Gastrocnemius medialis (tissue), 4 donors: Measurements from ENCODE around the gene HAPSTR1.

Experiments used
- POLR2A ChIP-seq, 2 donors: fragments of 450-650 bp; IDR thresholded peaks; one replicate each; pipeline ENCODE4 v1.6.1; 2017; ENCODE audit warnings: antibody characterized with exemption in 2 of 2, mild to moderate bottlenecking in 2 of 2, moderate library complexity in 2 of 2
- TF ChIP-seq, protein P1 (sequence below), 5 experiments: fragments of 450-650 bp in 3 of 5; fragments of 200-600 bp in 2 of 5; sonication (generic) in 2 of 5; IDR thresholded peaks in 4 of 5; conservative IDR thresholded peaks in 1 of 5; 1 replicate in 4 of 5; 2 replicates in 1 of 5; pipeline ENCODE4 v1.5.1; 2016 to 2019; ENCODE audit warnings: antibody characterized with exemption in 5 of 5, mild to moderate bottlenecking in 3 of 5, moderate library complexity in 3 of 5

DNA sequence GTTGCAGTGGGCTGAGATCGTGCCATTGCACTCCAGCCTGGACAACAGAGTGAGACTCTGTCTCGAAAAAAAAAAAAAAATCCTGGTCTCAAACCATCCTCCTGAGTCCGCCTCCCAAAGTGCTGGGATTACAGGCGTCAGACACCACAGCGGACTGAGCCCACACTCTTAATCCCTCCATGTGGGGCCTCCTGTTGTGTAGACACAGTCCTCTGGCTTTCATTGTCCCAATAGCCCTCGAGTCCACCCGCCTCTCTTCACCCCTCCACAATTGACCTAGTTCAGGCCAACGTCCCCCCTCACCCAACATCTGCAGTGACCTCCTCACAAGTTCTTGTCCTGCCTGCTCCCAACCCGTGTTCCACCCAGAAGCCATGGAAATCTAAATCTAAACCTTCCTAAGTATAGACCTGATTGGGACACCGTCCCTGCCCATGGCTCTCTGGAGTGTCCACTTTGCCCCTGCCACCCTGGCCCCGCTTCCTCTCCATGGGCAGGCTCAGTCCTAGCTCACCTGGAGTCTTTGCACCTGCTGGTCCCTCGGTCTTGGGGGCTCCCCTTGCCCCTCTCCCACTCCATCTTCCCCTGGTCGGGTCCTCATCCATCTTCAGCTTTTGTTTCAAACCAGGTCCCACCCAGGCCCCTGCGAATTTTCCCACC lies 46.7 kb downstream of the HAPSTR1 start:
- TF ChIP-seq, protein P1, sequence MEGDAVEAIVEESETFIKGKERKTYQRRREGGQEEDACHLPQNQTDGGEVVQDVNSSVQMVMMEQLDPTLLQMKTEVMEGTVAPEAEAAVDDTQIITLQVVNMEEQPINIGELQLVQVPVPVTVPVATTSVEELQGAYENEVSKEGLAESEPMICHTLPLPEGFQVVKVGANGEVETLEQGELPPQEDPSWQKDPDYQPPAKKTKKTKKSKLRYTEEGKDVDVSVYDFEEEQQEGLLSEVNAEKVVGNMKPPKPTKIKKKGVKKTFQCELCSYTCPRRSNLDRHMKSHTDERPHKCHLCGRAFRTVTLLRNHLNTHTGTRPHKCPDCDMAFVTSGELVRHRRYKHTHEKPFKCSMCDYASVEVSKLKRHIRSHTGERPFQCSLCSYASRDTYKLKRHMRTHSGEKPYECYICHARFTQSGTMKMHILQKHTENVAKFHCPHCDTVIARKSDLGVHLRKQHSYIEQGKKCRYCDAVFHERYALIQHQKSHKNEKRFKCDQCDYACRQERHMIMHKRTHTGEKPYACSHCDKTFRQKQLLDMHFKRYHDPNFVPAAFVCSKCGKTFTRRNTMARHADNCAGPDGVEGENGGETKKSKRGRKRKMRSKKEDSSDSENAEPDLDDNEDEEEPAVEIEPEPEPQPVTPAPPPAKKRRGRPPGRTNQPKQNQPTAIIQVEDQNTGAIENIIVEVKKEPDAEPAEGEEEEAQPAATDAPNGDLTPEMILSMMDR (IDR thresholded peaks at IDR 0.05 in 4 of 5, conservative IDR thresholded peaks at IDR 0.05 in 1 of 5): no peak
- no peak for TF ChIP-seq POLR2A (IDR thresholded peaks at IDR 0.05)
